Ecto neural progenitor cell (in vitro differentiated cells): ENCODE measurements around the gene PITPNC1.

Experiments
- DNase-seq: peaks from one replicate; pipeline ENCODE4 v3.0.0-alpha.2; 2018; ENCODE audit warnings: low spot score

The PITPNC1 gene

DNA sequence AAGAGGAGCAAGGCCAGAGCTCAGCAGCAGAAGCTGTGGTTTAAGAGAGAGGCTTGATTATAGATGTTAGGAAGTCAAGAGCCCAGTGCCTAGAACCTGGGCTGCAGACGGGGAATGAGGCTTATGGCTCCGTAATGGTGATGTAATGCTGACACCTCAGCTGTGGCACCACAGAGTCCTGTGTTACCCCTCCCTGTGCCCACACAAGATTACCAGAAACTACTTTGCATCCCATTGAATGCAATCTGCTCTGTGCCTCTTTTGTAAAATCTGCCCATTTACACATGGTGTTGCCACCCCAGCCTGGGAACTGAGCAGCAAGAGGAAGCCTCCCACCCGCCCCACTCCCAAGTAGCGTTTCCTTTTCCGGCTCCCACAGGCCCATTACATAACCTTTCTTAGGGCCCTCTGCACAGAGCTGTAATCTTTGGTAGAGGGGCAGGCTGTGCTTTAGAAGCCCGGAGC, 57.0 kb downstream of the PITPNC1 start:
- no peak for DNase-seq

- DNase-seq, result no peak
Observed at GRCh38 chr17:67435122-67435521, 58.0 kb downstream of the PITPNC1 start.

- no peak for DNase-seq
Observed at GRCh38 chr17:67435786-67436185, 58.7 kb downstream of the PITPNC1 start.

DNA sequence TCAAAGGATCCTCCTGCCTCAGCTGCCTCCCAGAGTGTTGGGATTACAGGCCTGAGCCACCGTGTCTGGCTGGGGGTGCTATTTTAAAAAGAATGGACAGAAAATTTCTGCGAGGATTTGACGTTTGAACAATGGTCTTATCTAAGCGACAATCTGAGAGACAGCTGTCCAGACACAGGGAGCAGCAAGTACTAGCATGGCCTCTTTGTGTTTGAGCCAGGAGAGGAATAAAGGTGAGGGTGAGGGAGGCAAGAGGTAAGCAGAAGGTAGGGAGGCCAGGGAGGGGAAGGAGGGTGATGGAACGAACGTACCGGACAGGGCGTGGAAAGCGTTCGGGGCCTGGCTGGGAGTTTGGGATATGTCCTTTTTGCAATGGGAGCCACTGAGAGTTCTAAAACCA, 59.2 kb downstream of the PITPNC1 start:
- no peak for DNase-seq

DNA sequence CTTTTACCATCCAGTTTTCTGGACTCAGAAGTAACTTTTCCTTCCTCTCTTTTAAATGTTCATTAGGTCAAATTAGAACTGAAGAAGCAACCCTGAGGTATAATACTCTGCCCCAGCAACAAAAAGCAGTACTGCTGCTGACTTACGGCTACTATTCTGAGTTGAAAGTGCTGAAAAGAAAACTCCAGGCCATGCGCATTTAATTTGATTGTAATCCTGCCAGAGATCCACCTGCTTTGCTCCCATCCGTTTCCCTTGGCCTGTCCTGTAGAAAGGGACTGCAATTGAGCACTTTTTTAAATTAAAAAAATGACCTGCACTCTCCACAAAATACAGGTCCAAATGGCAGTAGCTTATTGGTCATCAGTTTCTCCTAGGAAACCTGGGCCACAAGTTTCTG, 61.6 kb downstream of the PITPNC1 start:
- no peak for DNase-seq

DNA sequence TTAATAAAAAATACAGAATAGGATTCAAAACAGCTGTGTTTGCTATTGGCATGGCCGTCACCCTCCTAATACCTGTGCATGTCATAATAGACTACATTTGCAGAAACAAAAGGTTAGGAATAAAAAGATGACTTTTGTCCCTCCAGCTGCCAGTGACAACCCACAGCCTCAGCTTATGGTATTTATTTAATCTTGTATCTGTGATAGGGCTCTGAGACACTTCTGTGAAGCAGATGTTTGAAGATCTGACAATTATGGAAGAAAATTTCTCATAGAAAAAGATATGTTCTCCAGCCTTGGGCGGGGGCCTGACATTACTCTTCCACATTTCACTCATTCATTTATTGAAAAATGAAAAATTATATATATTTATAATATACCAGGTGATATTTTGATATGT, 62.2 kb downstream of the PITPNC1 start:
- DNase-seq, result no peak

GRCh38 chr17:67440277-67441051, 63.4 kb downstream of the PITPNC1 start:
- DNase-seq, result no peak

DNA sequence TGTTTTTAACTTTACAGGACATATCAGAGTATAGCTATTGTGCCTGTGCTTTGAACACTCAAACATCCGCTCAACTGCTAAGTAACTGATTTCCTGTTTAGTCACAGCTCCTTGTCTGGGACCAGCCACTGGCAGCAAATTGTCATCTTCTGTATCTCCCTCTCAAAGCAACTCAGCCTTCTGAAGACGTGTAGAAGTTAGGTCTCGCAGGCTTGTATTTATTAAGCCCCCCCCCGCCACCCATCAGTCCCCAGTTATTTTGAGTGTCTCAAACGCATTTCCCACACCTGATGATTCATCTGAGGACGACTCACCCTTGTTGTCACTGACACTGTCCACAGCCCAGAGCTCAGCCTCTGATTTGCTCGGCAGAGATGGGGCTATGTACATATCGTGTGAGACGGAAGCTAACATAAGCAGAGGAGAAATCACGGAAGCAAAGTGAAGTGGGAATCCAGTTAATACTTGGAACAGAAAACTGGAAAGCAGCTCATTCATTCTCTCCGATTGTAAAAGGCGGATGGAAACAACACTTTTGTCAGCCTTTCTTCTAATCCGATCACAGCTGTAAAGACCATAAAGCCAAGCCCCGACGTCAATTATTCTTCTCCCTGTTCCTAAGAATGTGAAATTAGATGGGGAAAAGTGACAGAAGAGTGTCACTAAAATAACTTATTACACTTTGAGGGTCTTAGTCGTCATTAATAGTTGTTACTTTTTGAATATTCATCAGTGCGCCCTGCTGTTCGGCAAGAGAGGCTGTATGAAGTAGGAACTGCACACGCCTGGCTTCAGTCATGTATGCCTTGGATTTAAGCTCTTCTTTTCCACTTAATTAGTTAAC, 64.2 kb downstream of the PITPNC1 start:
- DNase-seq, result no peak

GRCh38 chr17:67441896-67442219, 64.8 kb downstream of the PITPNC1 start:
- no peak for DNase-seq

GRCh38 chr17:67442787-67443624, 65.9 kb downstream of the PITPNC1 start:
- DNase-seq, result no peak

DNA sequence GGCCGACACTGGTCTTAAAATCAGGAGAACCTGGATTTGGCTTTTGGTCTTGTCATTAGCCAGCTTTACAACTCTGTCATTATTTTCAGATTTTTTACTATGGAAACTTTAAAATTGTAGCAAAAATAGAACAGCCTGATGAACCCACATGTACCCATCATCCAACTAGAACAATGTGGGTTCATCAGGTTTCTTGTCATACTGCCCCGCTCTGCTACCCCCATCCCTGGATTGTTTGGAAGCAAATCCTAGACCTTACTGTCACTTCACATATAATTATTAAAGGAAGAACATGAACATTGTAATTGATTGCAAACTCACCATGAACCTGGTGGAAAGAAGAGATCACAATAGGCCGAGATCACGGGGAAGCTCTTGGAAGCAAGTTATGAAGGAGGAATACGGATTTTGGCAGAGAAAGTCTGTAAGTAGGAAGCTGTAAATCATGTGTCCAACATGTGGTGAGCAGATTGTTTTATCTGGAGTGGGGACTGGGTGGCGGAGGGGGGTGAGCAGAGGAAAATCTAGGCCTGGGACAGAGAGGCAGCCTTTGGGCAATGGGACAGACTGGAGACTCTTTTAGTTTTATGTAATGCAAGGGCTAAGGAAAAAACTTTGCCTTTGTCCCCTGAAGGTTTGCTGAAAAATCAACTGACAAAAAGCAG, 67.0 kb downstream of the PITPNC1 start:
- DNase-seq, result no peak

DNA sequence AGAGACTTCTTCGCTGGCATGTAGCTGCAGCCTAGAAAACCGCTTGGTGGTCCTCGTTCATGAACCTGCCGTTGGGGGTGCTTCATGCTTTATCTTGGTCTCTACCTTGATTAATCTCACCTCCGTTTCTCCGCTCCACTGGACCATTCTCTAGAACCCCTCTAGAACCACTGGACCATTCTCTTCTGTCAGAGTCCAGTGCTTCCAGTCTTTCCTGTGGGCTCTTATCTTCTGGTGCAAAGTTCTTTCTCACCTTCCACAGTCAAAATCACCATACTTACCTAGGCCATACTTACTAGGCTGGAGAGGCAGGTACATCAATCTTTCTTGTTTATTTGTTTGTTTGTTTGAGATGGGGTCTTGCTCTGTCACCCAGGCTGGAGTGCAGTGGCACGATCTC, 71.4 kb downstream of the PITPNC1 start:
- no peak for DNase-seq

DNA sequence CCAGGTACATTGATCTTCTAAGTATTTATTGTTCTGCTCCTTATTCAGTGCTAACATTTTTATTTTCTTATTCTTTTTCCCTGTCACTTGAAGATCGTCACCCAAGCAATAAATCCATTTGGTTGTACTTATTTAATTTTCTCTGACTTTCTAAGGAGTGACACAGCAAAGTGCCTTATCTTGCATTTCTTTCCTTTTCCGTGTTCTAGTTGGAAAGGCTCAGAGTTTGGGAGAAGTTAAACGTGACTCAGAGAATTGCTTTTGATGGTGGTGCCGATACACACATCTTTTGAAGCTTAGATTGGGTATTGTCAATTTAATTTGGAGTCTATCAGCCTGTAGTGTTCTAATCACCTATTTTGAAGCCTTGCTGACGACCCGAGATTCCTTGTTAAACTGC, 72.0 kb downstream of the PITPNC1 start:
- no peak for DNase-seq

DNA sequence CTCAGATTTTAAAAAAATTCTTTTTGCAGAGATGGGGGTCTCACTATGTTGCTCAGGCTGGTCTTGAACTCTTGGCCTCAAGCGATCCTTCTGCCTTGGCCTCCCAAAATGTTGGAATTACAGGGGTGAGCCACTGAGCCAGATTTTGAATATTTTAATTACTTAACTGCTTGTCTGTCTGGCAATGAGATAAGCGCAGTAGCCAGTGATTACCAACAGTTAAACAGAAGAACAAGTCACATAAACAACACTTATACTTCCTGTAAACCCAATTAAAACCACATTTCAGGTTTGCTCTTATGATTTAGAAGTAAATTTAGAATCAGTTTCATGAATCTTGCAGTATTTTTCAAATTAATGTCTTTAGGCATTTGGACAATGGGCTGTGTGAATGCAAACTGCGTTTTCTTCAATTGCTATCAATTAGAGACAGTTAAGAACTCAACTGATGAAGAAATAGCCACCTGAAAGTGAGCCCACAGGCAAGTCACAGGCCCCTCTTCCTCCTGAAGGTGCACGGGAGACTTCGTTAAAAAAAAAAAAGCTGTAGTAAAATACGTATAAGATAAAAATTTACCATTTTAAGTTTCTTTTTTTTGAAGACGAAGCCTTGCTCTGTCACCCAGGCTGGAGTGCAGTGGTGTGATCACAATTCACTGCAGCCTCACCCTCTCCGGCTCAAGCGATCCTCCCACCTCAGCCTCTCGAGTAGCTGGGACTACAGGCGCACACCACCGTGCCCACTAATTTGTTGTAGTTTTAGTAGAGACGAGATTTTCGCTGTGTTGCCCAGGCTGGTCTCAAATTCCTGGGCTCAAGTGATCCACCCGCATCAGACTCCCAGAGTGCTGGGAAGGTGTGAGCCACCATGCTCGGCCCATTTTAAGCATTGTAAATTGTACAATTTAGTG, 73.0 kb downstream of the PITPNC1 start:
- no peak for DNase-seq

DNA sequence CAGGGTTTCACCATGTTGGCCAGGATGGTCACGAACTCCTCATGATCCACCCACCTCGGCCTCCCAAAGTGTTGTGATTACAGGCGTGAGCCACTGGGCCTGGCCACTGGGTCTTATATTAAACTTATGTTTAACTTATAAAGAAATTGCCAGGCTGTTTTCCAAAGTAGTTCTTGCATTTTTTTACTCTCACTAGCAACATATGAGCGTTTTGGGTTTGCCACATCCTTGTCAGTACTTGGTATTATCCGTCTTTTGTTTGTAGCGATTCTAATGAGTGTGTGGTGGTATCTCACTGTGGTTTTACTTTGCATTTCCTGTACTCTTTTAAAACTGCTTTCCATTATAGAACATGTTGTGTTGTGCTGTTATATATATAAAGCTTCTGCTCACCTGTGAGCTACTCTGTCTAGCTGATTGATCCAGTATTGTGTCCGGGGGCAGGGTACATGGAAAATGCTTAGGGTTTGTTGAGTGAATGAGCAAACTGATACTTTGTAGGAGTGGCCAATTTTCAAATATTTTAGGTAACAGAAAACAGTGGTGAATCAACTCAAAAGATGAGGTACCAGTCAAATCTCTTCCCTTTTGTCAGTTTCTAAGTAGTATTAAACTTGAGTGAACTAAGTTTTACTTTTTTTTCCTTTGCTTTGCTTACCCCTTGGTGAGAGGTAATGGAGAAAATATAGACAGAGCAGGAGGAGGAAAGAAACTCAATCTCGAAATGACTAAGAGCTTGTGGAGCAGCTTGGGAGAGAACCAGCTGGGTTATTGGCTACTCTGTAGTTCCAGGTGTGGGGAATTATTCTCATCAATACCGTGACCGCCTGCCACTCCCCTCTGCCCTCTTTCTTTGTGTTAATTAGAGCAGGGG, 75.8 kb downstream of the PITPNC1 start:
- no peak for DNase-seq

DNA sequence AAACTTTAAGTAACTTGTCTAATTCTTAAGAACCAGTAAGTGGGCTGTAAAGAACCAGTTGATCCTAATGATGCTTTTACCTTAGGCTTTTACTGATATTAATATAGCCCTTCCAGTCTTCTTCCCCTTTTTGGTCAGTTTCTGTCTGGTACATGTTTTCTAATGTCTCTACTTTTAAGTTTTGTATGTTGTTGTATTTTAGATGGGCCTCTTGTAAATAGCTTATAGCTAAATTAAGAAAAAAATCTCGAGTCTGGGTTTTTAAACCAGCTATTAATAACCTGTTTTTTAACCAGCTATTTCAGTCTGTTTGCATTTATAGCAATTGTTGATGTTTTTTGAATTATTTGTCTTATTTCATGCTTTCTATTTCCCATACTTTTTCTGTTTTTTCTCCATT, 79.0 kb downstream of the PITPNC1 start:
- no peak for DNase-seq

GRCh38 chr17:67456889-67457288, 79.8 kb downstream of the PITPNC1 start:
- DNase-seq, result no peak

GRCh38 chr17:67458203-67458602, 81.1 kb downstream of the PITPNC1 start:
- DNase-seq, result no peak

- no peak for DNase-seq
Observed at GRCh38 chr17:67459985-67460384, 82.9 kb downstream of the PITPNC1 start.

DNA sequence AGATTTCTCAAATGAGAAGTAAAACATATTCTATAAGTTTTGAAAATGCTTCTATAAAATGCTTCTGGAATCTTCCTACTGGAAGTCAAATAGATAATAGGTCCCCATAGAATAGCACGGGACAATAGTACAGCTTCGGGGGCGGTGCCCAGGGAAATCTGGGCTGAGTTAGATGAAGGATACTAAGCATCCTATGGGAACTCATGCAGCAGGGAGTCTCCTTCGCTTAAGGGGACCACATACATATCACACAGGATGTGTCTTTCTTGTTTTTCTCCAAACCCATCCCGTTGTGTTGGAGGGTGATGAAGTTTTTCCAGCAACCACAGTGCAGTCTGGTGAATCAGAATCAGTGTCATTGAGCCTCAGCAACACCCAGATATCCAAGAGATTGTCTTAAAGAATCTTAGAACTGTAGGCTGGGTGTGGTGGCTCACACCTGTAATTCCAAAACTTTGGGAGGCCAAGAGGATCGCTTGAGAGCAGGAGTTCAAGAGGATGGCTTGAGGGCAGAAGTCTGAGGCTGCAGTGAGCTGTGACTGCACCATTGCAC, 84.2 kb downstream of the PITPNC1 start:
- DNase-seq, result no peak
